Uterus (tissue), 2 donors: Measurements from ENCODE around the gene PRMT7.

Experiments
- CTCF ChIP-seq, 4 experiments: fragments of 200-600 bp in 2 of 4; fragments of 450-650 bp in 2 of 4; sonication (generic) in 2 of 4; IDR thresholded peaks; one replicate each; pipeline ENCODE4 v1.5.1; 2016 to 2019; ENCODE audit warnings: antibody characterized with exemption in 4 of 4, mild to moderate bottlenecking in 2 of 4, moderate library complexity in 1 of 4
- POLR2A ChIP-seq, 2 donors: fragments of 450-650 bp; IDR thresholded peaks; one replicate each; pipeline ENCODE4 v1.6.1; 2016; ENCODE audit warnings: antibody characterized with exemption in 2 of 2, mild to moderate bottlenecking in 1 of 2, moderate library complexity in 1 of 2

- TF ChIP-seq CTCF (IDR thresholded peaks at IDR 0.05) (no peak), POLR2A (IDR thresholded peaks at IDR 0.05) (no peak)
These were observed 43.0 kb upstream of the PRMT7 start for GRCh38 chr16:68267612-68268405.
